ENCODE results near the gene MOV10L1. TPM values are rescaled to one million over a fixed set of nuclear protein-coding genes. Genes with fewer than 3 reads are reported as not detected.

The MOV10L1 gene
- total and polyA plus RNA-seq, 2 donors (not counting 3 experiments of a cell fraction or from before 2014, with no cell fraction given) = 27.6 to 37.6 TPM

- no peak overlapping the region for H2AFZ ChIP-seq (ENCODE audit: low read depth, low read length)
- no peak for DNase-seq (ENCODE audit: low read depth, low spot score)
- no peaks in the 10 kb centered on the region for H3K36me3 ChIP-seq (ENCODE audit: control insufficient read depth in 2 of 2, extremely low read depth in 1 of 2, insufficient read depth in 2 of 2, low read length in 2 of 2)
- H3K9ac ChIP-seq (replicated peaks; ENCODE audit: extremely low read depth, insufficient read depth, low read length) = no peak overlapping the region
- no peak for TF ChIP-seq POLR2A (IDR thresholded peaks at IDR 0.05; ENCODE audit: low read depth, low read length)
- TF ChIP-seq GATA2 (IDR thresholded peaks at IDR 0.05; ENCODE audit: insufficient read depth, insufficient read length, low read depth, low read length) = no peak
- TF ChIP-seq MYC (IDR thresholded peaks at IDR 0.05; ENCODE audit: low read depth, low read length) = no peak
- no peak for TF ChIP-seq MAX (IDR thresholded peaks at IDR 0.05; ENCODE audit: insufficient read depth, insufficient read length)
- TF ChIP-seq POLR2AphosphoS5 (IDR thresholded peaks at IDR 0.05; ENCODE audit: insufficient read depth, low read depth, low read length) = no peak
- no peak for TF ChIP-seq CTCF (IDR thresholded peaks at IDR 0.05; ENCODE audit: extremely low read depth in 1 of 2, insufficient read depth in 1 of 2, low read depth in 1 of 2, low read length in 2 of 2)
- no peak for TF ChIP-seq JUN (IDR thresholded peaks at IDR 0.05; ENCODE audit: borderline replicate concordance, insufficient read depth, insufficient read length, low read depth)
- no peak for TF ChIP-seq EZH2 (IDR thresholded peaks at IDR 0.05; ENCODE audit: borderline replicate concordance, low read depth, low read length, severe bottlenecking)
- no peak for TF ChIP-seq FOS (IDR thresholded peaks at IDR 0.05; ENCODE audit: borderline replicate concordance, insufficient read depth, low read length)
- no peaks in the 10 kb centered on the region for H3K27me3 ChIP-seq (ENCODE audit: control insufficient read depth in 2 of 2, insufficient read depth in 2 of 2, low read length in 2 of 2)
- intact Hi-C loops (cut with micrococcal nuclease) (no loop called here), dilution Hi-C loops (cut with MboI; ENCODE audit: extremely low pct_ligation_motif_present, low sequenced_read_pairs) (no loop called here)
- H3K9me1 ChIP-seq (replicated peaks; ENCODE audit: control insufficient read depth, extremely low read depth, insufficient read depth, low read length) = no peaks in the 10 kb centered on the region
- POLR2A ChIA-PET = no interaction called here
- peaks cover 11% of the 10 kb centered on the region for H3K4me1 ChIP-seq (ENCODE audit: control insufficient read depth, extremely low read depth, insufficient read depth, low read length)
- no peak overlapping the region for H3K27ac ChIP-seq (ENCODE audit: insufficient read depth, low read depth, low read length)
- no peaks in the 10 kb centered on the region for H3K79me2 ChIP-seq (ENCODE audit: control insufficient read depth, insufficient read depth, low read length)
- no peaks in the 10 kb centered on the region for H4K20me1 ChIP-seq (replicated peaks; ENCODE audit: control insufficient read depth, extremely low read depth, insufficient read depth, low read length)
- H3K9me3 ChIP-seq (replicated peaks; ENCODE audit: control insufficient read depth, insufficient read depth, low read length) = no peaks in the 10 kb centered on the region
- no peak overlapping the region for H3K4me2 ChIP-seq (ENCODE audit: insufficient read depth, low read length)
- H3K4me3 ChIP-seq (replicated peaks in 1 of 3; ENCODE audit: insufficient read depth in 1 of 3, low read depth in 1 of 3, low read length in 3 of 3) = no peak overlapping the region
- no TSS peak for BruUV-seq (replicated peaks)
- FAIRE-seq = no peak
- CTCF ChIA-PET = no interaction called here
Measured at GRCh38 chr22:50179937-50180726, 90.3 kb downstream of the MOV10L1 start.

Data from endothelial cell of umbilical vein (primary cell).